SU-DHL-6 (cell line): Measurements from ENCODE around the gene IL22.

ENCODE experiments used
- EZH2phosphoT487 ChIP-seq: fragments of 200-600 bp; sonication (generic), shearing (Covaris generic); conservative IDR thresholded peaks from 2 replicates; pipeline ENCODE4 v1.6.1; 2018; ENCODE audit warnings: mild to moderate bottlenecking, antibody characterized with exemption, low read length, moderate library complexity, mixed read lengths
- TF ChIP-seq, protein P1 (sequence below): fragments of 200-600 bp; sonication (generic); IDR thresholded peaks from one replicate; pipeline ENCODE4 v1.5.1; 2017; ENCODE audit warnings: antibody characterized with exemption, mild to moderate bottlenecking, low read length, moderate library complexity; ENCODE audit not compliant: insufficient read depth, poor library complexity, severe bottlenecking

- TF ChIP-seq, protein P1, sequence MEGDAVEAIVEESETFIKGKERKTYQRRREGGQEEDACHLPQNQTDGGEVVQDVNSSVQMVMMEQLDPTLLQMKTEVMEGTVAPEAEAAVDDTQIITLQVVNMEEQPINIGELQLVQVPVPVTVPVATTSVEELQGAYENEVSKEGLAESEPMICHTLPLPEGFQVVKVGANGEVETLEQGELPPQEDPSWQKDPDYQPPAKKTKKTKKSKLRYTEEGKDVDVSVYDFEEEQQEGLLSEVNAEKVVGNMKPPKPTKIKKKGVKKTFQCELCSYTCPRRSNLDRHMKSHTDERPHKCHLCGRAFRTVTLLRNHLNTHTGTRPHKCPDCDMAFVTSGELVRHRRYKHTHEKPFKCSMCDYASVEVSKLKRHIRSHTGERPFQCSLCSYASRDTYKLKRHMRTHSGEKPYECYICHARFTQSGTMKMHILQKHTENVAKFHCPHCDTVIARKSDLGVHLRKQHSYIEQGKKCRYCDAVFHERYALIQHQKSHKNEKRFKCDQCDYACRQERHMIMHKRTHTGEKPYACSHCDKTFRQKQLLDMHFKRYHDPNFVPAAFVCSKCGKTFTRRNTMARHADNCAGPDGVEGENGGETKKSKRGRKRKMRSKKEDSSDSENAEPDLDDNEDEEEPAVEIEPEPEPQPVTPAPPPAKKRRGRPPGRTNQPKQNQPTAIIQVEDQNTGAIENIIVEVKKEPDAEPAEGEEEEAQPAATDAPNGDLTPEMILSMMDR = no peak
- TF ChIP-seq EZH2phosphoT487 = no peak
Measured at GRCh38 chr12:68267892-68268396, 14.5 kb upstream of the IL22 start.
